ENCODE results near the gene CD38.
A peak's percentile ranks its signal among the peaks of the same experiment; 100 is the strongest.

The CD38 gene

GRCh38 chr4:15878011-15878410 lies 99.9 kb downstream of the CD38 start:
- DNase-seq (ENCODE audit: low read depth), result no peak
- TF ChIP-seq CTCF (conservative IDR thresholded peaks at IDR 0.05; ENCODE audit: low read length), result no peak
- H3K4me3 ChIP-seq (ENCODE audit: low read length), result no peak overlapping the region

- no peak for DNase-seq (ENCODE audit: low read depth)
- TF ChIP-seq CTCF (conservative IDR thresholded peaks at IDR 0.05; ENCODE audit: low read length), result no peak
- H3K4me3 ChIP-seq (ENCODE audit: low read length), result no peak overlapping the region
Observed at GRCh38 chr4:15881820-15882219, 103.7 kb downstream of the CD38 start.

DNA sequence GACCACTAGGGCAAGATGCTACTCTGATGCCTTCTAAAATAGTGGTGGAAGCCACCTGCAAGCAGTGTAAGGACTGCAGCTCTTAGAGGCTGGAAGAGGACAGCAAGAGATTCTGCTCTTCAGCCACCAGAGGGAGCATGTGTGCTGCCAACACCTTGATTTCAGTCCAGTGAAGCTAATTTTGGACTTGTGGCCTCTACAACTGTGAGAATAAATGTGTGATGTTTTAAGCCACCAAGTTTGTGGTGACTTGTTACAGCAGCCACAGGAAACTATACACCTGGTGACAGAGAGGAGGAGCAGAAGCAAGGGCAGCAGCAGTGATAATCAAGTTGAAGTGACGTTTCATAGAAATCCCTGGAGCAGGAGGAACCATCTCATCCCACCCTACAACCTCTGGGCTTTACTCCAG lies 104.6 kb downstream of the CD38 start:
- peak; percentile 80 for DNase-seq (ENCODE audit: low read depth)
- TF ChIP-seq CTCF (conservative IDR thresholded peaks at IDR 0.05; ENCODE audit: low read length), result peak; percentile 99
- H3K4me3 ChIP-seq (ENCODE audit: low read length), result no peak overlapping the region

DNA sequence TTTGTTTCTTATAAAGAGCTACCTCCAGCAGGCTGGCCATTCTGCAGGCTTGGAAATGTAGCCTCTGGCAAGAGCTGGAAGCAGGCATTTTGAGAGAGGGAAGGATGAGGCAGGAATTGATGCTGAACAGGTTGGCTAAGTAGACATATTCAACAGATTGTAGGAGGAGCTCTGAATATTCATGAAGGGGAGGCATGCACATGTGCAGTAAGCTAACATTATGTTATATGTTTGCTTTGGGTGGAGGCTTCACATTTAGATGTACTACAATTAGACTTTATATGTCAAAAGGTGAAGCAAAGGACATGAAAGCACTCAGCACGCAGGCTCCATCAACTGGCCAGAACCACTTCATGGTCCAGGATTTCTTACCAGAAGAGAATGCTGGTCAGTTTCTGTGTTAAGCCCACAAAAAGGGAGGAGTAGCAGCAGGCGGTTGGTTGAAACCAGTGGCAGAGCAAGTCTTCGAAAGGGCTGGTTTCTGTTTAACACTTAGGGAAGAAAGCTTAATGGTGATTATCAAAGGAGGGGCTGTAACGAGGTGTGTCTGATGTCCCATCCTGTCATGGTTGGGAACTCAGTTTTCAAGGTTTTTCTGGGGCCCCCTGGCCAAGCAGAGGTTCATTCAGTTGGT lies 105.6 kb downstream of the CD38 start:
- no peak for DNase-seq (ENCODE audit: low read depth)
- H3K4me3 ChIP-seq (ENCODE audit: low read length), result no peak overlapping the region
- TF ChIP-seq CTCF (conservative IDR thresholded peaks at IDR 0.05; ENCODE audit: low read length), result no peak

DNA sequence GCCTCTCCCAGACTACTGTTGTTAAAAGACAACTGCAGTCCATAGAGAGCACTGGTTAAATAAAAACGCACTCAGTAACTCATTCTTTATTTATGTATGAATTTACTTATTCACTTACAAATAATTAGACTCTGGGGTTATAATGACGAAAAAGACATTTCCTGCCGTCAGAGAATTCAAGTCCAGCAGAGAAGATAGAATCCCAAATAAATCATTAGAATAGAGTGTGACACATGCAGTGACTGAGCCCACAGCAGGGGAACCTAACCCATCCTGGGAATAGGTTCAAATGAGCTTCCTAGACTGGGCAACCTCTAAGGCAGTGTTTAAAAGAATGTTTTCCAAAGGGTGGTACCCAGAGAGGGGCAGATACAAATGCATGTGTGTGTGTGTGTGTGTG lies 106.5 kb downstream of the CD38 start:
- no peak overlapping the region for H3K4me3 ChIP-seq (ENCODE audit: low read length)
- no peak for DNase-seq (ENCODE audit: low read depth)
- TF ChIP-seq CTCF (conservative IDR thresholded peaks at IDR 0.05; ENCODE audit: low read length), result no peak

GRCh38 chr4:15885422-15885821 lies 107.3 kb downstream of the CD38 start:
- DNase-seq (ENCODE audit: low read depth), result no peak
- TF ChIP-seq CTCF (conservative IDR thresholded peaks at IDR 0.05; ENCODE audit: low read length), result no peak
- no peak overlapping the region for H3K4me3 ChIP-seq (ENCODE audit: low read length)

DNA sequence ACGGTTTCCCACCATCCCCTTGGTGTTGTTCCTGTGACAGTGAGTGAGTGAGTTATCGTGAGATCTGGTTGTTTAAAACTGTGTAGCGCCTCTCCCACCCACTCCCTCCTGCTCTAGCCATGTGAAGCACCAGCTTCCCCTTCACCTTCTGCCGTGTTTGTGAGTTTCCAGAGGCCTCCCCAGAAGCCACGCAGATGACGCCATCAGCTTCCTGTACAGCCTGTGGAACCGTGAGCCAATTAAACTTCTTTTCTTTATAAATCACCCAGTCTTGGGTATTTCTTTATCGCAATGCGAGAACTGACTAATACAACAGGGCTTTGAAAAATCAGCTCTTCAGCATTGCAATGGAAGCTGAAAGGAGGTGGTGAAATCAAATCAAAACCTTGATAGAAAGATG lies 110.4 kb downstream of the CD38 start:
- DNase-seq (ENCODE audit: low read depth), result no peak
- no peak overlapping the region for H3K4me3 ChIP-seq (ENCODE audit: low read length)
- TF ChIP-seq CTCF (conservative IDR thresholded peaks at IDR 0.05; ENCODE audit: low read length), result no peak

All from AG10803 (cell line).